ENCODE data around the gene ANGPTL7.
"Not testable (repeated sequence)": the region's sequence is repeated elsewhere in the genome, so short reads cannot be mapped to it uniquely, and the experiment has no call there.

The ANGPTL7 gene

GRCh38 chr1:11170102-11170501 is 19.1 kb upstream of the ANGPTL7 start:
- no peak for DNase-seq (ENCODE audit: low spot score)

- DNase-seq (ENCODE audit: low spot score): no peak
Measured at GRCh38 chr1:11174261-11174942, 14.8 kb upstream of the ANGPTL7 start.

- no peak for DNase-seq (ENCODE audit: low spot score)
Measured at GRCh38 chr1:11175461-11175860, 13.7 kb upstream of the ANGPTL7 start.

GRCh38 chr1:11176081-11176706 is 13.0 kb upstream of the ANGPTL7 start:
- DNase-seq (ENCODE audit: low spot score): no peak

- DNase-seq (ENCODE audit: low spot score): no peak
Measured at GRCh38 chr1:11178021-11179015, 10.8 kb upstream of the ANGPTL7 start.

- DNase-seq (ENCODE audit: low spot score): no peak
Measured at GRCh38 chr1:11179125-11179524, 10.0 kb upstream of the ANGPTL7 start.

GRCh38 chr1:11179749-11180148 is 9.4 kb upstream of the ANGPTL7 start:
- DNase-seq (ENCODE audit: low spot score): not testable (repeated sequence)

- no peak for DNase-seq (ENCODE audit: low spot score)
Measured at GRCh38 chr1:11180342-11180744, 8.8 kb upstream of the ANGPTL7 start.

GRCh38 chr1:11182884-11183283 is 6.3 kb upstream of the ANGPTL7 start:
- DNase-seq (ENCODE audit: low spot score): no peak

GRCh38 chr1:11184973-11185372 is 4.2 kb upstream of the ANGPTL7 start:
- no peak for DNase-seq (ENCODE audit: low spot score)

GRCh38 chr1:11187000-11187399 is 2.2 kb upstream of the ANGPTL7 start:
- DNase-seq (ENCODE audit: low spot score): no peak

- DNase-seq (ENCODE audit: low spot score): no peak
Measured at GRCh38 chr1:11187494-11187893, 1.7 kb upstream of the ANGPTL7 start.

GRCh38 chr1:11187931-11188330 is 1.2 kb upstream of the ANGPTL7 start:
- no peak for DNase-seq (ENCODE audit: low spot score)

- no peak for DNase-seq (ENCODE audit: low spot score)
Measured at GRCh38 chr1:11188381-11188780, 774 bp upstream of the ANGPTL7 start.

GRCh38 chr1:11193376-11193775 is 4.2 kb downstream of the ANGPTL7 start:
- no peak for DNase-seq (ENCODE audit: low spot score)

GRCh38 chr1:11194407-11195176 is 5.4 kb downstream of the ANGPTL7 start:
- DNase-seq (ENCODE audit: low spot score): no peak

GRCh38 chr1:11196945-11197344 is 7.8 kb downstream of the ANGPTL7 start:
- no peak for DNase-seq (ENCODE audit: low spot score)

- DNase-seq (ENCODE audit: low spot score): no peak
Measured at GRCh38 chr1:11197359-11197758, 8.2 kb downstream of the ANGPTL7 start.

- DNase-seq (ENCODE audit: low spot score): no peak
Measured at GRCh38 chr1:11198257-11198656, 9.1 kb downstream of the ANGPTL7 start.

GRCh38 chr1:11198851-11199594 is 9.9 kb downstream of the ANGPTL7 start:
- DNase-seq (ENCODE audit: low spot score): no peak

All from activated CD4-positive, alpha-beta T cell treated with anti-CD3 and anti-CD28 coated beads, Interleukin-2, Interleukin-4, amounts not matched to agents 100 ng/mL and 50 ng/mL, durations not matched to agents 16 hours and 8 hours (primary cell).